MM.1S (cell line): ENCODE data around the gene RTF1.

Source experiments
- CTCF ChIP-seq: fragments of 300-600 bp; sonication (generic); IDR thresholded peaks from 2 replicates; pipeline ENCODE4 v1.5.1; 2016; ENCODE audit warnings: antibody characterized with exemption, low read length, mixed read lengths
- EZH2 ChIP-seq: fragments of 300-600 bp; sonication (generic); optimal IDR thresholded peaks from 2 replicates; pipeline ENCODE3; 2017; ENCODE audit warnings: low read depth, mild to moderate bottlenecking, antibody characterized with exemption, low read length, mixed read lengths
- EZH2phosphoT487 ChIP-seq: fragments of 300-600 bp; sonication (generic); IDR thresholded peaks from 2 replicates; pipeline ENCODE4 v1.6.1; 2018; ENCODE audit warnings: antibody characterized with exemption, low read length

GRCh38 chr15:41512512-41512939 is 95.6 kb downstream of the RTF1 start:
- TF ChIP-seq CTCF = no peak
- TF ChIP-seq EZH2 = no peak
- TF ChIP-seq EZH2phosphoT487 = no peak
